Nephron progenitor cell (in vitro differentiated cells): ENCODE data around the gene CREB5.

Experiments
- DNase-seq: peaks from one replicate; pipeline ENCODE4 v3.0.0; 2021
- H3K27ac Mint-ChIP-seq: 2 replicates; pipeline ENCODE4 v1.8.0; 2021; ENCODE audit warnings: mild to moderate bottlenecking, moderate library complexity, mixed read lengths
- H3K27me3 Mint-ChIP-seq: 2 replicates; pipeline ENCODE4 v1.8.0; 2021; ENCODE audit warnings: mild to moderate bottlenecking, low read depth, mixed read lengths; ENCODE audit not compliant: poor library complexity
- H3K36me3 Mint-ChIP-seq: 2 replicates; pipeline ENCODE4 v1.8.0; 2021; ENCODE audit warnings: low read depth, mixed read lengths
- H3K4me1 Mint-ChIP-seq: 2 replicates; pipeline ENCODE4 v1.8.0; 2021; ENCODE audit warnings: mixed read lengths
- H3K4me3 Mint-ChIP-seq: 2 replicates; pipeline ENCODE4 v1.8.0; 2021; ENCODE audit warnings: mild to moderate bottlenecking, moderate library complexity, mixed read lengths
- H3K9me3 Mint-ChIP-seq: 2 replicates; pipeline ENCODE4 v1.8.0; 2021; ENCODE audit warnings: mild to moderate bottlenecking, moderate library complexity, mixed read lengths
- TF ChIP-seq, protein P1 (sequence below): fragments of 200-600 bp; sonication (generic); IDR thresholded peaks from 2 replicates; pipeline ENCODE4 v1.5.0; 2021; ENCODE audit warnings: antibody characterized with exemption

Gene CREB5

DNA sequence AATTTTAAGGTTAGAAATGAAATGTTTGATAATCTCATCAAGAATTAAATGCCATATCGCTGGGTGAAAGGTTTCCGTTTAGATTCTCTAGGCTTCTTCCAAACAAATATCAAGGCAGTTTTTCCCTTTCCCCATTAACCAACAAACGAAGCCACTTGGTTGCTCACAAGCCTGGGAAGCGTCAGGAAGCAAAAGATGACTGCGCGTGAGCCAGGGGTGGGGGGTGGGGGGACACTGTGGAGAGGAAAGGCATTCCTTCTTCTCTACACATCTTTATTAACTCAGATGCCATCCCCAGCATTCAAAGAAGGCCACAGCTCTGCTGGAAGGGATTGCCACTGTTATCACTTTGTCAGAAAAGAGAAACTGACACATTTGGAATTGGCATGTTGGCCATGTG, 338.7 kb downstream of the CREB5 start:
- no peak overlapping the region for H3K4me3 Mint-ChIP-seq
- H3K27ac Mint-ChIP-seq: no peak overlapping the region
- TF ChIP-seq, protein P1, sequence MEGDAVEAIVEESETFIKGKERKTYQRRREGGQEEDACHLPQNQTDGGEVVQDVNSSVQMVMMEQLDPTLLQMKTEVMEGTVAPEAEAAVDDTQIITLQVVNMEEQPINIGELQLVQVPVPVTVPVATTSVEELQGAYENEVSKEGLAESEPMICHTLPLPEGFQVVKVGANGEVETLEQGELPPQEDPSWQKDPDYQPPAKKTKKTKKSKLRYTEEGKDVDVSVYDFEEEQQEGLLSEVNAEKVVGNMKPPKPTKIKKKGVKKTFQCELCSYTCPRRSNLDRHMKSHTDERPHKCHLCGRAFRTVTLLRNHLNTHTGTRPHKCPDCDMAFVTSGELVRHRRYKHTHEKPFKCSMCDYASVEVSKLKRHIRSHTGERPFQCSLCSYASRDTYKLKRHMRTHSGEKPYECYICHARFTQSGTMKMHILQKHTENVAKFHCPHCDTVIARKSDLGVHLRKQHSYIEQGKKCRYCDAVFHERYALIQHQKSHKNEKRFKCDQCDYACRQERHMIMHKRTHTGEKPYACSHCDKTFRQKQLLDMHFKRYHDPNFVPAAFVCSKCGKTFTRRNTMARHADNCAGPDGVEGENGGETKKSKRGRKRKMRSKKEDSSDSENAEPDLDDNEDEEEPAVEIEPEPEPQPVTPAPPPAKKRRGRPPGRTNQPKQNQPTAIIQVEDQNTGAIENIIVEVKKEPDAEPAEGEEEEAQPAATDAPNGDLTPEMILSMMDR: no peak
- H3K4me1 Mint-ChIP-seq: peaks cover 45% of the 10 kb centered on the region
- peaks cover 4% of the 10 kb centered on the region for H3K27me3 Mint-ChIP-seq
- H3K36me3 Mint-ChIP-seq: no peaks in the 10 kb centered on the region
- DNase-seq: no peak
- no peaks in the 10 kb centered on the region for H3K9me3 Mint-ChIP-seq

DNA sequence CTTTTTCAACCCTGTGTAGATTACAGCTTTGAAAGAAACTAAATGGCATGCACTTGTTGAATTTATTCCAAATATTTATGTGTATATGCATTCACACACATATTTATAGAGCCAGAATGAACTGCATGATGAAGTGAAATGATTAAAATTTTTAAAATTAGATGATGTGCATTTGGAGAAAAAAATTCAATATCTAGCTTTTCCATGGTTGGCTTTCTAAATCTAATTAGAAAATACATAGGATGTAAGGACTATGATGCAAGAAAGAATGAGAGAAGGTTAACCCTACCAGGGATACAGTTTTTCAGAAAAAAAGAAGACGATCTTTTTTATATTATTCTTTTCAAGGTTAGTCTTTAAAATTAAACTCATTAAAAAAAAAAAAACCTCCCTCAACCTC, 341.3 kb downstream of the CREB5 start:
- TF ChIP-seq, protein P1: no peak
- H3K4me1 Mint-ChIP-seq: peaks cover 25% of the 10 kb centered on the region
- no peak for DNase-seq
- H3K36me3 Mint-ChIP-seq: no peaks in the 10 kb centered on the region
- peaks cover 4% of the 10 kb centered on the region for H3K27me3 Mint-ChIP-seq
- H3K4me3 Mint-ChIP-seq: no peak overlapping the region
- H3K9me3 Mint-ChIP-seq: no peaks in the 10 kb centered on the region
- H3K27ac Mint-ChIP-seq: no peak overlapping the region

DNA sequence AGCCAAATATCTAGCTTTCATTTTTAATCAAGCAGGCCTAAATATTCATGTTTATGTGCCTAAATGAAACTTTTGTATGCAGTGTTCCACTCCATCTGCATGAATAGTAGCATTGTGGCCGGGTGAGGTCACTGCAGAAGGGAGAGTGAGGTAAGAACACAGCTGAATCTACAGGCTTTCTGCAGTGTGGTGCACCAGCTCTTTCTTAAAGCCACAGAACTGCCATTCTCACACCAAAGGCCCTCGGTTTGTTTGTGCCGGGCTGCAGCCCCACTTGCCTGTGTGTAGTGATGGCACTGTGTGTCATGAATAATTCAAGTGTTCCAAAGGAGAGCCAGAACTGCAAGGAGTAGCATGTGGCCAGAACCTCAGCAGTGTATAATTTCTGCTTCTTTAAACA, 341.7 kb downstream of the CREB5 start:
- Mint-ChIP-seq H3K9me3 (no peaks in the 10 kb centered on the region), H3K36me3 (no peaks in the 10 kb centered on the region), H3K4me3 (no peak overlapping the region), H3K27ac (no peak overlapping the region), H3K27me3 (peaks cover 4% of the 10 kb centered on the region), H3K4me1 (peaks cover 25% of the 10 kb centered on the region)
- TF ChIP-seq, protein P1: no peak
- DNase-seq: no peak

DNA sequence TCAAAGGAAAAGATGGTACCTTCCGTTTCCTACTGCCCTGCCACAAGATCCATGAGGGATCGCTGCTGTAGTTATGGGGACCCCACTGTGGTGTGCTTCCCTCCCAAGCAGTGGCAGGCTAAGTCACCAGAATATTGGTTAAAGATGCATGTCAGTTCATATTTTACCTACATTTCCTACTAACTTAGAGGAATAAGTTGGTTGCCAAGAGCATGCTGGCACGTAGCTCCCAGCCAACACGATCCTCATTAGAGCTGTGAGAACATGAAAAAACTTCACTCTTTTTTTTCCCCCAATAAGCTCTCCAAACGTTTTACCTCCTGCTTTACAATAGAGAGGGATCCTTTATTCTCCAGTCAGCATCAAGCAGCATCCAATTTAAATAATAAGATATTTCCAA, 342.1 kb downstream of the CREB5 start:
- H3K4me1 Mint-ChIP-seq: peaks cover 24% of the 10 kb centered on the region
- H3K36me3 Mint-ChIP-seq: no peaks in the 10 kb centered on the region
- no peak overlapping the region for H3K27ac Mint-ChIP-seq
- no peaks in the 10 kb centered on the region for H3K9me3 Mint-ChIP-seq
- H3K4me3 Mint-ChIP-seq: no peak overlapping the region
- H3K27me3 Mint-ChIP-seq: peaks cover 4% of the 10 kb centered on the region
- no peak for DNase-seq
- TF ChIP-seq, protein P1: no peak

DNA sequence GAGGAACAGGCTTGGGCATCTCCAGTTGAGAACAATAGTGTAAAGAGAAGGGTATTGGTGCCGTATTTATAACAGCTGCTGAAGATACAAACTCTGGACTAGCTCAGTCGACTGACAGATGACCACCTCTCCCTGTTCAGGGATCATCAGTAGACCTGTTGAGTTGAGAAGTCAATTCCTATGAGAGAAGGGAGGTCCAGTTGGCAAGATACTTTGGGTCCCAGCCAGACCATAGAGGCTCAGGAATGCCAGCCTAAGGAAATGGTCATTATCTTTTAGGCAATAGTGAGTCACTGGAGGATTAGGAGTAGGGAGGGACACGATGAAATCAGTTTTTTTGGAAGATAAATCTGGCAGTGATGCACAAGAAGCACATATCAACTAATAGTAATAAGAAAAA, 342.9 kb downstream of the CREB5 start:
- DNase-seq: no peak
- Mint-ChIP-seq H3K9me3 (no peaks in the 10 kb centered on the region), H3K27ac (no peak overlapping the region), H3K4me3 (no peak overlapping the region), H3K36me3 (no peaks in the 10 kb centered on the region), H3K4me1 (peaks cover 27% of the 10 kb centered on the region), H3K27me3 (peaks cover 4% of the 10 kb centered on the region)
- TF ChIP-seq, protein P1: no peak

DNA sequence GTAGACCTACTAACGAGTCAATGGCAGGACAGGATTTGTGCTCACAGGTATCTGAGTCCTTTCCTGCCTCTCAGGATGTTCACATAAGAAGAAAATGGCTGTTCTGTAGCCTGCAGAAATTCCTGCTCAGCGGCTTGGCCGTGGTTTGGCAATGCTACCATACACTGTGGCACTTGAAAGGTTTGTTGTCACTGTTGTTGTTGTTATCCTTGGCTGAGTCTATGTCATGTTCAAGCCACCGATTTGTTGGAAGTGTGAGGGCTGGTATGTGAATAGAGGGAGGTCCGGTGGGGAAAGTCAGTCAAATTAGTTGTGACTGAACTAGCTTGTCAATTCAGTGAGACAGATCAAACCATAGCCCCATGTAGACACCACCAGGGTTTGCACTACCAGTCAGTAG, 345.9 kb downstream of the CREB5 start:
- H3K36me3 Mint-ChIP-seq: no peaks in the 10 kb centered on the region
- peaks cover 4% of the 10 kb centered on the region for H3K27me3 Mint-ChIP-seq
- DNase-seq: no peak
- H3K4me3 Mint-ChIP-seq: no peak overlapping the region
- H3K9me3 Mint-ChIP-seq: no peaks in the 10 kb centered on the region
- H3K27ac Mint-ChIP-seq: no peak overlapping the region
- peaks cover 41% of the 10 kb centered on the region for H3K4me1 Mint-ChIP-seq
- TF ChIP-seq, protein P1: no peak
